GM12892 (cell line): Measurements from ENCODE around the gene MRAP.

Experiments
- POLR2A ChIP-seq: IDR thresholded peaks from 2 replicates; pipeline ENCODE4 v1.6.1; 2011; ENCODE audit warnings: low read depth, low read length, control low read depth
- POLR2AphosphoS5 ChIP-seq: IDR thresholded peaks from 2 replicates; pipeline ENCODE4 v1.6.1; 2011; ENCODE audit warnings: low read depth, low read length, control low read depth

DNA sequence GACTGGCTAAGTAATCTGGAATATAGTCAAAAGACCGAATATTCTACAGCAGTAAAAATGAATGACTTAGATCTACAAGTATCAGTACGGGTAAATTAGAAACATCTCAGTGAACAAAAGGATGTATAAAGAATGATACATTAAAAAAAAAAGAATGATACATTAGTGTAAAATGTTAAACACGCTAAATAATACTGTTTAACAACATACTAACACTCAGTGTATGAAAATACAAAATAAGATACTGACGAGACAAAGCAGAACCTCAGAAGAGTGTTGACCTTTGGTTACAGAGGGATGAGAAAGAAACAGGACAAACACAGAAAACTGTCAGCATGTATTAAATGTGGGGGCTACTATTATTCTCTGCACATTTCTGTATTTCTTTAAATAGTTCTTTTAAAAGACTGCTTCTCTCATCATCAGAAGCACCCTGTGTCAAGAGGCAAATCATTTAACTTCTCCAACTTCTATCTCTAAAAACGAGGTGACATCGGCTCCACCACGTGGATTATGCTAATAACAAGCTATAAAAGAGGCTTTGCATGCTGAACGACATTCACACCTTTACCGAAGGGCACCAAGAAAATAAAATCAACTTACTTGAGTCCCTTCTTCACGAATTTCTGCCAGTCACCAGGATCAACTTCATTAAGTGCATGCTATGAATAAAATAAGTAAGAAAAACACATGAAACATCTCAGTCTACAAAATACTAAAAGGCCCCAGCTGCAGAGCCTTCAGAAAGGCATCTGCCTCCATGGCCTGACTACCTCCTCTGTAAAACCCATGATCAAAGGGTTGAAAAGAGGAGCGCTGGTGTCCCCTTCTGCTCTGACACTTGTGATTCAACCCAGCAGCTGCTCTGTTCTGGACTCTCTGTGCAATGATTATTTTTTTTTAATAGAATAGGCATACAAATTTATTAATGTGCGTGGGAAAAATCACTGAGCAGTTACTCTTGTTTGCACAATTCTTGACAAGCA is 42.5 kb downstream of the MRAP start:
- TF ChIP-seq POLR2A, result no peak
- no peak for TF ChIP-seq POLR2AphosphoS5
